HG03135 (cell line): Measurements from ENCODE around the gene ATP6AP1.

Experiments
- ATAC-seq: cut with Tn5 transposase; IDR thresholded peaks from one replicate; pipeline ENCODE4 v1.9.1; 2021; ENCODE audit warnings: mild to moderate bottlenecking, moderate library complexity; ENCODE audit not compliant: unreplicated experiment

The ATP6AP1 gene

GRCh38 chrX:154486052-154486395 is 57.5 kb downstream of the ATP6AP1 start:
- no peak for ATAC-seq
